ENCODE results near the gene GPC6.

Gene GPC6

GRCh38 chr13:93378184-93378583 is 151.6 kb downstream of the GPC6 start:
- H3K9me3 ChIP-seq (ENCODE audit: control insufficient read depth in 1 of 2, low read length in 2 of 2): no peaks in the 10 kb centered on the region
- no peak overlapping the region for H3K27ac ChIP-seq (ENCODE audit: low read length)
- no peak overlapping the region for H3K4me3 ChIP-seq (ENCODE audit: low read depth in 1 of 2, low read length in 2 of 2)
- H3K27me3 ChIP-seq (ENCODE audit: low read depth, low read length): no peaks in the 10 kb centered on the region
- no peaks in the 10 kb centered on the region for H3K36me3 ChIP-seq (ENCODE audit: control insufficient read depth in 1 of 2, insufficient read depth in 2 of 2, low read length in 2 of 2)
- no peaks in the 10 kb centered on the region for H3K4me1 ChIP-seq (ENCODE audit: control insufficient read depth in 1 of 2, insufficient read depth in 2 of 2, low read length in 2 of 2)

GRCh38 chr13:93386116-93386515 is 159.5 kb downstream of the GPC6 start:
- Histone ChIP-seq H3K4me1 (ENCODE audit: control insufficient read depth in 1 of 2, insufficient read depth in 2 of 2, low read length in 2 of 2) (no peaks in the 10 kb centered on the region), H3K4me3 (ENCODE audit: low read depth in 1 of 2, low read length in 2 of 2) (no peak overlapping the region), H3K36me3 (ENCODE audit: control insufficient read depth in 1 of 2, insufficient read depth in 2 of 2, low read length in 2 of 2) (no peaks in the 10 kb centered on the region), H3K9me3 (ENCODE audit: control insufficient read depth in 1 of 2, low read length in 2 of 2) (no peaks in the 10 kb centered on the region), H3K27ac (ENCODE audit: low read length) (no peak overlapping the region), H3K27me3 (ENCODE audit: low read depth, low read length) (no peaks in the 10 kb centered on the region)

- Histone ChIP-seq H3K9me3 (ENCODE audit: control insufficient read depth in 1 of 2, low read length in 2 of 2) (no peaks in the 10 kb centered on the region), H3K27ac (ENCODE audit: low read length) (no peak overlapping the region), H3K4me3 (ENCODE audit: low read depth in 1 of 2, low read length in 2 of 2) (no peak overlapping the region), H3K4me1 (ENCODE audit: control insufficient read depth in 1 of 2, insufficient read depth in 2 of 2, low read length in 2 of 2) (no peaks in the 10 kb centered on the region), H3K27me3 (ENCODE audit: low read depth, low read length) (no peaks in the 10 kb centered on the region), H3K36me3 (ENCODE audit: control insufficient read depth in 1 of 2, insufficient read depth in 2 of 2, low read length in 2 of 2) (no peaks in the 10 kb centered on the region)
Observed at GRCh38 chr13:93388701-93389100, 162.1 kb downstream of the GPC6 start.

- Histone ChIP-seq H3K27me3 (ENCODE audit: low read depth, low read length) (no peaks in the 10 kb centered on the region), H3K9me3 (ENCODE audit: control insufficient read depth in 1 of 2, low read length in 2 of 2) (no peaks in the 10 kb centered on the region), H3K4me1 (ENCODE audit: control insufficient read depth in 1 of 2, insufficient read depth in 2 of 2, low read length in 2 of 2) (no peaks in the 10 kb centered on the region), H3K36me3 (ENCODE audit: control insufficient read depth in 1 of 2, insufficient read depth in 2 of 2, low read length in 2 of 2) (no peaks in the 10 kb centered on the region), H3K27ac (ENCODE audit: low read length) (no peak overlapping the region), H3K4me3 (ENCODE audit: low read depth in 1 of 2, low read length in 2 of 2) (no peak overlapping the region)
Observed at GRCh38 chr13:93397619-93398018, 171.0 kb downstream of the GPC6 start.

- Histone ChIP-seq H3K36me3 (ENCODE audit: control insufficient read depth in 1 of 2, insufficient read depth in 2 of 2, low read length in 2 of 2) (no peaks in the 10 kb centered on the region), H3K4me1 (ENCODE audit: control insufficient read depth in 1 of 2, insufficient read depth in 2 of 2, low read length in 2 of 2) (no peaks in the 10 kb centered on the region), H3K27me3 (ENCODE audit: low read depth, low read length) (no peaks in the 10 kb centered on the region), H3K27ac (ENCODE audit: low read length) (no peak overlapping the region), H3K4me3 (ENCODE audit: low read depth in 1 of 2, low read length in 2 of 2) (no peak overlapping the region), H3K9me3 (ENCODE audit: control insufficient read depth in 1 of 2, low read length in 2 of 2) (no peaks in the 10 kb centered on the region)
Observed at GRCh38 chr13:93398167-93399035, 171.8 kb downstream of the GPC6 start.

- Histone ChIP-seq H3K4me1 (ENCODE audit: control insufficient read depth in 1 of 2, insufficient read depth in 2 of 2, low read length in 2 of 2) (no peaks in the 10 kb centered on the region), H3K4me3 (ENCODE audit: low read depth in 1 of 2, low read length in 2 of 2) (no peak overlapping the region), H3K27me3 (ENCODE audit: low read depth, low read length) (no peaks in the 10 kb centered on the region), H3K36me3 (ENCODE audit: control insufficient read depth in 1 of 2, insufficient read depth in 2 of 2, low read length in 2 of 2) (no peaks in the 10 kb centered on the region), H3K9me3 (ENCODE audit: control insufficient read depth in 1 of 2, low read length in 2 of 2) (no peaks in the 10 kb centered on the region), H3K27ac (ENCODE audit: low read length) (no peak overlapping the region)
Observed at GRCh38 chr13:93399212-93399611, 172.6 kb downstream of the GPC6 start.

- no peak overlapping the region for H3K4me3 ChIP-seq (ENCODE audit: low read depth in 1 of 2, low read length in 2 of 2)
Observed at GRCh38 chr13:93406136-93406535, 179.5 kb downstream of the GPC6 start.

GRCh38 chr13:93407551-93407950 is 180.9 kb downstream of the GPC6 start:
- H3K27me3 ChIP-seq (ENCODE audit: low read depth, low read length): no peaks in the 10 kb centered on the region

More at GRCh38 chr13:93406136-93406535, 179.5 kb downstream of the GPC6 start:
- Histone ChIP-seq H3K9me3 (ENCODE audit: control insufficient read depth in 1 of 2, low read length in 2 of 2) (no peaks in the 10 kb centered on the region), H3K4me1 (ENCODE audit: control insufficient read depth in 1 of 2, insufficient read depth in 2 of 2, low read length in 2 of 2) (no peaks in the 10 kb centered on the region), H3K27me3 (ENCODE audit: low read depth, low read length) (no peaks in the 10 kb centered on the region), H3K27ac (ENCODE audit: low read length) (no peak overlapping the region), H3K36me3 (ENCODE audit: control insufficient read depth in 1 of 2, insufficient read depth in 2 of 2, low read length in 2 of 2) (no peaks in the 10 kb centered on the region)

GRCh38 chr13:93409001-93409400 is 182.4 kb downstream of the GPC6 start:
- no peak overlapping the region for H3K4me3 ChIP-seq (ENCODE audit: low read depth in 1 of 2, low read length in 2 of 2)
- H3K27ac ChIP-seq (ENCODE audit: low read length): no peak overlapping the region
- H3K4me1 ChIP-seq (ENCODE audit: control insufficient read depth in 1 of 2, insufficient read depth in 2 of 2, low read length in 2 of 2): no peaks in the 10 kb centered on the region
- H3K9me3 ChIP-seq (ENCODE audit: control insufficient read depth in 1 of 2, low read length in 2 of 2): no peaks in the 10 kb centered on the region
- no peaks in the 10 kb centered on the region for H3K36me3 ChIP-seq (ENCODE audit: control insufficient read depth in 1 of 2, insufficient read depth in 2 of 2, low read length in 2 of 2)
- no peaks in the 10 kb centered on the region for H3K27me3 ChIP-seq (ENCODE audit: low read depth, low read length)

More at GRCh38 chr13:93407551-93407950, 180.9 kb downstream of the GPC6 start:
- H3K36me3 ChIP-seq (ENCODE audit: control insufficient read depth in 1 of 2, insufficient read depth in 2 of 2, low read length in 2 of 2): no peaks in the 10 kb centered on the region
- H3K27ac ChIP-seq (ENCODE audit: low read length): no peak overlapping the region
- H3K9me3 ChIP-seq (ENCODE audit: control insufficient read depth in 1 of 2, low read length in 2 of 2): no peaks in the 10 kb centered on the region
- no peak overlapping the region for H3K4me3 ChIP-seq (ENCODE audit: low read depth in 1 of 2, low read length in 2 of 2)
- H3K4me1 ChIP-seq (ENCODE audit: control insufficient read depth in 1 of 2, insufficient read depth in 2 of 2, low read length in 2 of 2): no peaks in the 10 kb centered on the region

- Histone ChIP-seq H3K4me1 (ENCODE audit: control insufficient read depth in 1 of 2, insufficient read depth in 2 of 2, low read length in 2 of 2) (no peaks in the 10 kb centered on the region), H3K27me3 (ENCODE audit: low read depth, low read length) (no peaks in the 10 kb centered on the region), H3K4me3 (ENCODE audit: low read depth in 1 of 2, low read length in 2 of 2) (no peak overlapping the region), H3K36me3 (ENCODE audit: control insufficient read depth in 1 of 2, insufficient read depth in 2 of 2, low read length in 2 of 2) (no peaks in the 10 kb centered on the region), H3K9me3 (ENCODE audit: control insufficient read depth in 1 of 2, low read length in 2 of 2) (no peaks in the 10 kb centered on the region), H3K27ac (ENCODE audit: low read length) (no peak overlapping the region)
Observed at GRCh38 chr13:93409816-93410215, 183.2 kb downstream of the GPC6 start.

GRCh38 chr13:93411186-93411680 is 184.6 kb downstream of the GPC6 start:
- H3K27me3 ChIP-seq (ENCODE audit: low read depth, low read length): no peaks in the 10 kb centered on the region

GRCh38 chr13:93412676-93413075 is 186.1 kb downstream of the GPC6 start:
- no peaks in the 10 kb centered on the region for H3K36me3 ChIP-seq (ENCODE audit: control insufficient read depth in 1 of 2, insufficient read depth in 2 of 2, low read length in 2 of 2)

More at GRCh38 chr13:93411186-93411680, 184.6 kb downstream of the GPC6 start:
- Histone ChIP-seq H3K36me3 (ENCODE audit: control insufficient read depth in 1 of 2, insufficient read depth in 2 of 2, low read length in 2 of 2) (no peaks in the 10 kb centered on the region), H3K27ac (ENCODE audit: low read length) (no peak overlapping the region), H3K4me3 (ENCODE audit: low read depth in 1 of 2, low read length in 2 of 2) (no peak overlapping the region), H3K4me1 (ENCODE audit: control insufficient read depth in 1 of 2, insufficient read depth in 2 of 2, low read length in 2 of 2) (no peaks in the 10 kb centered on the region), H3K9me3 (ENCODE audit: control insufficient read depth in 1 of 2, low read length in 2 of 2) (no peaks in the 10 kb centered on the region)

More at GRCh38 chr13:93412676-93413075, 186.1 kb downstream of the GPC6 start:
- H3K4me3 ChIP-seq (ENCODE audit: low read depth in 1 of 2, low read length in 2 of 2): no peak overlapping the region
- no peaks in the 10 kb centered on the region for H3K27me3 ChIP-seq (ENCODE audit: low read depth, low read length)
- no peaks in the 10 kb centered on the region for H3K4me1 ChIP-seq (ENCODE audit: control insufficient read depth in 1 of 2, insufficient read depth in 2 of 2, low read length in 2 of 2)
- H3K9me3 ChIP-seq (ENCODE audit: control insufficient read depth in 1 of 2, low read length in 2 of 2): no peaks in the 10 kb centered on the region
- H3K27ac ChIP-seq (ENCODE audit: low read length): no peak overlapping the region

Measured in muscle layer of duodenum (tissue), 2 donors.